Measurements from ENCODE around the gene PHIP. TPM values are rescaled to one million over a fixed set of nuclear protein-coding genes. Genes with fewer than 3 reads are reported as not detected.

Gene PHIP
- total and polyA plus RNA-seq, 2 of the 8 experiments (the other 6 are each of a cell fraction or from before 2014, with no cell fraction given): 7.3 to 56.2 TPM

GRCh38 chr6:79078075-79078969 lies at the start of gene PHIP (continued):
- TF ChIP-seq SAP30 (IDR thresholded peaks at IDR 0.05; ENCODE audit: insufficient read depth, insufficient replicate concordance, low read length): no peak
- TF ChIP-seq RNF2 (IDR thresholded peaks at IDR 0.05; ENCODE audit: borderline replicate concordance, low read depth, low read length, missing control alignments, poor library complexity, severe bottlenecking): no peak
- peak in 1 of 2 experiments; percentile 47; a peak in 1 of 4 replicates for TF ChIP-seq HDAC2 (IDR thresholded peaks at IDR 0.05; ENCODE audit: borderline replicate concordance in 1 of 2, low read depth in 2 of 2, low read length in 2 of 2)
- peak; percentile 84 to 89 for TF ChIP-seq POLR2A (IDR thresholded peaks at IDR 0.05; ENCODE audit: control extremely low read depth in 1 of 2, low read depth in 2 of 2, low read length in 2 of 2)
- TF ChIP-seq RBBP5 (IDR thresholded peaks at IDR 0.05; ENCODE audit: borderline replicate concordance, low read depth, low read length): peak; percentile 80; the same call in 1 of the 2 replicates
- peak; percentile 87 for TF ChIP-seq CHD2 (IDR thresholded peaks at IDR 0.05; ENCODE audit: low read length)
- TF ChIP-seq SRF (IDR thresholded peaks at IDR 0.05; ENCODE audit: low read depth, low read length): no peak
- no peak for TF ChIP-seq NRF1 (IDR thresholded peaks at IDR 0.05; ENCODE audit: low read depth, low read length)
- TF ChIP-seq RXRA (IDR thresholded peaks at IDR 0.05; ENCODE audit: insufficient read depth, low read depth, low read length): no peak
- TF ChIP-seq CBX5 (IDR thresholded peaks at IDR 0.05; ENCODE audit: low read depth, low read length): no peak
- no peak for TF ChIP-seq SP2 (IDR thresholded peaks at IDR 0.05; ENCODE audit: low read length)
- peak; percentile 93 for TF ChIP-seq TAF1 (IDR thresholded peaks at IDR 0.05; ENCODE audit: low read depth, low read length)
- peak; percentile 65 for TF ChIP-seq TAF7 (optimal IDR thresholded peaks at IDR 0.05; ENCODE audit: borderline replicate concordance, low read depth, low read length)
- peak; percentile 48; the same call in 1 of the 2 replicates for TF ChIP-seq MAX (IDR thresholded peaks at IDR 0.05)
- TF ChIP-seq TBP (IDR thresholded peaks at IDR 0.05; ENCODE audit: low read depth, low read length): peak; percentile 68
- TF ChIP-seq KDM4A (IDR thresholded peaks at IDR 0.05; ENCODE audit: low read depth, low read length, severe bottlenecking): peak; percentile 14
- peak; percentile 99 for TF ChIP-seq ASH2L (IDR thresholded peaks at IDR 0.05; ENCODE audit: low read length)
- TF ChIP-seq ATF3 (IDR thresholded peaks at IDR 0.05; ENCODE audit: insufficient read depth, low read depth, low read length): no peak
- TF ChIP-seq TCF12 (IDR thresholded peaks at IDR 0.05; ENCODE audit: low read depth, low read length): no peak
- no peak for TF ChIP-seq SUZ12 (IDR thresholded peaks at IDR 0.05; ENCODE audit: low read length)
- no peak for TF ChIP-seq SP4 (IDR thresholded peaks at IDR 0.05; ENCODE audit: low read length)
- TF ChIP-seq SP1 (IDR thresholded peaks at IDR 0.05; ENCODE audit: low read depth, low read length): peak; percentile 38; the same call in 1 of the 2 replicates
- TF ChIP-seq SIN3A (conservative IDR thresholded peaks at IDR 0.05 in 1 of 2, IDR thresholded peaks at IDR 0.05 in 1 of 2; ENCODE audit: low read depth in 1 of 2, low read length in 2 of 2): peak; percentile 66 to 84; a peak in 2 of 4 replicates

Measured in H1 (cell line).